ENCODE data around the gene MCTP1.

GRCh38 chr5:94796586-94796985 is 488.3 kb downstream of the MCTP1 start:
- TF ChIP-seq POLR2AphosphoS5 (IDR thresholded peaks at IDR 0.05) (no peak), POLR2A (IDR thresholded peaks at IDR 0.05; ENCODE audit: low read depth) (no peak), CTCF (IDR thresholded peaks at IDR 0.05) (no peak)

All from esophagus muscularis mucosa (tissue), 3 donors.